Gastroesophageal sphincter (tissue), 4 donors: ENCODE measurements around the gene SLC23A2. TPM values are rescaled to one million over a fixed set of nuclear protein-coding genes. Genes with fewer than 3 reads are reported as not detected.

ENCODE experiments used
- ATAC-seq: fragments of 150-250 bp; one replicate; pipeline ENCODE4 v1.9.1; 2016; ENCODE audit warnings: mild to moderate bottlenecking, moderate library complexity
- H3K27ac ChIP-seq, 4 donors: fragments of 200-600 bp; sonication (generic) in 3 of 4; 1 replicate in 3 of 4; 2 replicates in 1 of 4; pipeline ENCODE4 v1.5.1; 2016 to 2019
- H3K27me3 ChIP-seq: fragments of 200-600 bp; sonication (generic); one replicate; pipeline ENCODE4 v1.5.1; 2019
- H3K36me3 ChIP-seq, 2 donors: fragments of 200-600 bp; sonication (generic); one replicate each; pipeline ENCODE4 v1.5.1; 2019; ENCODE audit warnings: control low read depth in 1 of 2
- H3K4me1 ChIP-seq, 3 donors: fragments of 200-600 bp; sonication (generic); 1 replicate in 2 of 3; 2 replicates in 1 of 3; pipeline ENCODE4 v1.5.1; 2016 to 2019; ENCODE audit warnings: control low read depth in 2 of 3
- H3K4me3 ChIP-seq, 2 donors: fragments of 200-600 bp; sonication (generic); one replicate each; pipeline ENCODE4 v1.5.1; 2019; ENCODE audit warnings: mild to moderate bottlenecking in 1 of 2, moderate library complexity in 1 of 2
- H3K9me3 ChIP-seq, 3 donors: fragments of 200-600 bp; sonication (generic); one replicate each; pipeline ENCODE4 v1.5.1; 2017 to 2019; ENCODE audit warnings: control low read depth in 2 of 3
- EP300 ChIP-seq: sonication (generic); formaldehyde crosslinking; IDR thresholded peaks from one replicate; pipeline ENCODE4 v1.6.1; 2017; ENCODE audit warnings: antibody characterized with exemption, mild to moderate bottlenecking
- POLR2A ChIP-seq, 2 donors: fragments of 450-650 bp; IDR thresholded peaks; one replicate each; pipeline ENCODE4 v1.6.1; 2017; ENCODE audit warnings: antibody characterized with exemption in 2 of 2, mild to moderate bottlenecking in 2 of 2, moderate library complexity in 1 of 2
- POLR2AphosphoS5 ChIP-seq: sonication (generic); formaldehyde crosslinking; IDR thresholded peaks from one replicate; pipeline ENCODE4 v1.6.1; 2017; ENCODE audit warnings: antibody characterized with exemption
- WGBS, 2 donors: methylation state at CpG; one replicate each; pipeline ENCODE4 v1.1.5; 2018; ENCODE audit warnings: low coverage in 1 of 2; 5-methylcytosine and 5-hydroxymethylcytosine counted together
- total RNA-seq, 4 donors: library from RNA; depleted of rRNA; stranded (reverse); fragments of >200 nt; gene quantifications; one replicate each; pipeline ENCODE4 v1.1.0, GENCODE V29; 2016
- TF ChIP-seq, protein P1 (sequence below), 4 experiments: fragments of 200-600 bp in 2 of 4; fragments of 450-650 bp in 2 of 4; sonication (generic) in 1 of 4; IDR thresholded peaks; one replicate each; pipeline ENCODE4 v1.5.1; 2017 to 2019; ENCODE audit warnings: antibody characterized with exemption in 4 of 4, mild to moderate bottlenecking in 2 of 4, moderate library complexity in 2 of 4

SLC23A2 gene
- total RNA-seq, 4 donors from 2014 or later = 11.5 to 19.1 (median 15.1) TPM

DNA sequence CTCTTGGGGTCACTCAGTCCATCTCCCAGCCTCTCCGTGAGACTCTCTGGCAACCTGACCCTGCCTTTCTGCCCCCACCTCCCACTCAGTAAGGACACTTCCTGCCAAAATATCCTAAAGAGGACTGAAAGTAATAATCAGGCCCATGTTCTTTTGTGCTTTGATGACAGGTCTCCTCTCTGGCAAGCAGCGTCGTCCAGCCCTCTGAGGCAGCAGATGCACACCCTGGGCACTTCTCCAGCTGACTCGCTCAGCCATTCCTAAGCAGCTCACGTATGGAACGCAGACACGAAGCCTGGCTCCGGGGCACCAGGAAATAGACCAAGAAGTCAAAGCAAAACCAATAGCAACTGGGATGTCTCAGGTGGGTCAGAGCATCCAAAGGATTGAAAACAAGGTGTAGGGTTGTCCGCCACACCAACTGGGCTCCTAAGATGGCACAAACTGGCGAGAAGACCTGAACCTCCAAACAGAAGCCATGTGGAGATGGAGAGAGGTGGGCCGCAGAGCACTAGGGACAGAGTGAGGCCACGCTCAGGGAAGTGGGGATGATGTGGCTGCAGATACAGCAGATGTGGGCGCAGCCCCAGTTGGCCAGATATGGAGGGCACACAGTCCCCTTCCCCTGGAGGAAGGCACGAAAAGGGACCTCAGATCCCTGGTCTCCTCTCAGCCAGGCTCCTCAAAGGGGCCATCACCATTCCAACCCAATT lies 180.3 kb downstream of the SLC23A2 start:
- no peaks in the 10 kb centered on the region for H3K36me3 ChIP-seq
- peak overlapping the region; percentile 8 to 86 (median 80) for H3K27ac ChIP-seq
- TF ChIP-seq POLR2AphosphoS5 (no peak), POLR2A (IDR thresholded peaks at IDR 0.05) (no peak), EP300 (no peak)
- TF ChIP-seq, protein P1, sequence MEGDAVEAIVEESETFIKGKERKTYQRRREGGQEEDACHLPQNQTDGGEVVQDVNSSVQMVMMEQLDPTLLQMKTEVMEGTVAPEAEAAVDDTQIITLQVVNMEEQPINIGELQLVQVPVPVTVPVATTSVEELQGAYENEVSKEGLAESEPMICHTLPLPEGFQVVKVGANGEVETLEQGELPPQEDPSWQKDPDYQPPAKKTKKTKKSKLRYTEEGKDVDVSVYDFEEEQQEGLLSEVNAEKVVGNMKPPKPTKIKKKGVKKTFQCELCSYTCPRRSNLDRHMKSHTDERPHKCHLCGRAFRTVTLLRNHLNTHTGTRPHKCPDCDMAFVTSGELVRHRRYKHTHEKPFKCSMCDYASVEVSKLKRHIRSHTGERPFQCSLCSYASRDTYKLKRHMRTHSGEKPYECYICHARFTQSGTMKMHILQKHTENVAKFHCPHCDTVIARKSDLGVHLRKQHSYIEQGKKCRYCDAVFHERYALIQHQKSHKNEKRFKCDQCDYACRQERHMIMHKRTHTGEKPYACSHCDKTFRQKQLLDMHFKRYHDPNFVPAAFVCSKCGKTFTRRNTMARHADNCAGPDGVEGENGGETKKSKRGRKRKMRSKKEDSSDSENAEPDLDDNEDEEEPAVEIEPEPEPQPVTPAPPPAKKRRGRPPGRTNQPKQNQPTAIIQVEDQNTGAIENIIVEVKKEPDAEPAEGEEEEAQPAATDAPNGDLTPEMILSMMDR (IDR thresholded peaks at IDR 0.05) = no peak
- peak overlapping the region in 1 of 2 donors; percentile 84 for H3K4me3 ChIP-seq
- peak; percentile 38 for ATAC-seq
- H3K27me3 ChIP-seq = no peaks in the 10 kb centered on the region
- H3K4me1 ChIP-seq = peaks cover 3 to 52% (median 29%) of the 10 kb centered on the region in 3 donors
- WGBS, 2 donors = 81 to 100% methylated on average over 3 to 7 of the region's 14 CpGs
- no peaks in the 10 kb centered on the region for H3K9me3 ChIP-seq

GRCh38 chr20:4819901-4820300 lies 181.4 kb downstream of the SLC23A2 start:
- Histone ChIP-seq H3K9me3 (no peaks in the 10 kb centered on the region), H3K4me1 (peaks cover 3 to 60% (median 34%) of the 10 kb centered on the region in 3 donors), H3K4me3 (no peak overlapping the region), H3K27me3 (no peaks in the 10 kb centered on the region), H3K36me3 (no peaks in the 10 kb centered on the region), H3K27ac (peak overlapping the region in 2 of 4 donors; percentile 79 to 86)
- no peak for ATAC-seq
- no peak for TF ChIP-seq POLR2AphosphoS5
- TF ChIP-seq, protein P1 (IDR thresholded peaks at IDR 0.05) = no peak
- TF ChIP-seq EP300 = no peak
- no peak for TF ChIP-seq POLR2A (IDR thresholded peaks at IDR 0.05)
- 100% methylated on average over 1 of the region's 4 CpGs; no CpG with 5 or more reads in 1 of the 2 donors for WGBS, 2 donors

- no peak for ATAC-seq
- Histone ChIP-seq H3K36me3 (no peaks in the 10 kb centered on the region), H3K9me3 (no peaks in the 10 kb centered on the region), H3K27me3 (no peaks in the 10 kb centered on the region), H3K4me1 (peaks cover 3 to 58% (median 29%) of the 10 kb centered on the region in 3 donors), H3K4me3 (no peak overlapping the region), H3K27ac (no peak overlapping the region)
- 24 to 50% methylated on average over 2 to 3 of the region's 3 CpGs for WGBS, 2 donors
- TF ChIP-seq EP300 (no peak), POLR2A (IDR thresholded peaks at IDR 0.05) (no peak), POLR2AphosphoS5 (no peak)
- TF ChIP-seq, protein P1 (IDR thresholded peaks at IDR 0.05) = no peak
Observed at GRCh38 chr20:4817230-4817671, 184.1 kb downstream of the SLC23A2 start.

GRCh38 chr20:4815628-4816027 lies 185.7 kb downstream of the SLC23A2 start:
- TF ChIP-seq, protein P1 (IDR thresholded peaks at IDR 0.05) = no peak
- TF ChIP-seq POLR2AphosphoS5 (no peak), POLR2A (IDR thresholded peaks at IDR 0.05) (no peak), EP300 (no peak)
- Histone ChIP-seq H3K9me3 (no peaks in the 10 kb centered on the region), H3K27me3 (no peaks in the 10 kb centered on the region), H3K4me3 (no peak overlapping the region), H3K36me3 (no peaks in the 10 kb centered on the region), H3K4me1 (peaks cover 0 to 57% (median 20%) of the 10 kb centered on the region in 3 donors), H3K27ac (peak overlapping the region in 1 of 4 donors; percentile 71)
- 70 to 80% methylated on average over 1 to 4 of the region's 5 CpGs for WGBS, 2 donors
- ATAC-seq = no peak
